Measurements from ENCODE around the gene CARF.

The CARF gene

DNA sequence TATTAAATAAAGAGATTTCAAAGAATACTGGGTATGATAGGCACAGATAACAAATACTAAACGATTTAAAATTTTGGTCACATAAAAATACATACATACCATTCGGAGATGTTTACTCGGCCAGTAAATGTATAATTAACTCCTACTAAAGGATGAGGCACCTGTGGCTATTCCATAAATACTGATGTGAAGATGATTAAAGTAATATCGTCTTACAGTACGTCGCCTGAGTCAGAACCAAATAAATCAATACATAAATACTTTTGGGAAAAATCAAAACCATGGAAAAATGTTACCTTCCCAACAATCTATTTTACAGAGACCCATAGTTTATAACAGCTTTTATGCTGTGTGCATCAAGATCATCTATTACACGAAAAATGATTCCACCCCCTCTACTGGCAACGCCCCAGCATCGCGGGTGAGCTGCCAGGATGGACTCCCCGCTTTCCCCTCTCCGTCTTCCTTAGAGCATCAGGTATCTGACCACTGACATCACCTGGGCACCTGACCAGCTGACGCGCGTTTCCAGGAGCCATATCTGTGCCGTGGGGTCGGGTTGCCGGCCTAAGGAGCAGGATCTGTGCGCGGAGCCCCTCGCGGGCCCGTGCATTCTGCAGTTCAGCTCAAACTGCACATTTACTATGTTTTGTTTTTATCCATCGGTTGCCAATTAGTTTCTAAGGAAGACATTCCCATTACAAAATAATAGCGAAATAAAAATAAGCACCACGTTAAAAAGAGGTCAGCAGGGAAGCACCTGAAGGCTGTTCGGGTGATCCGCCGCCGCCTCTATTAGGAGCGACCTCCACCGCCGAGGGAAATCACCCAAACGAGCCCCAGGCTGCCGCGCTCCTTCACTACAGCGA lies 41.4 kb upstream of the CARF start:
- Histone ChIP-seq H3K27ac (ENCODE audit: extremely low read depth, low read depth, low read length) (peak overlapping the region; percentile 91), H3K36me3 (ENCODE audit: control insufficient read depth in 2 of 2, insufficient read depth in 1 of 2, low read length in 2 of 2) (no peaks in the 10 kb centered on the region; a peak in 1 of 3 replicates), H3K4me1 (ENCODE audit: control insufficient read depth, insufficient read depth, low read length) (no peaks in the 10 kb centered on the region), H3K9me3 (ENCODE audit: control insufficient read depth, insufficient read depth, low read depth, low read length) (no peaks in the 10 kb centered on the region), H3K4me3 (ENCODE audit: low read depth, low read length) (peak overlapping the region; percentile 88)
- POLR2A ChIA-PET = interaction anchor here (1.0 to 1.5 kb wide), 5 partner anchors 10 to 282 kb away, joined by 3 to 7 read pairs (median 4); partner anchors contain the start of genes CARF, NBEAL1 and WDR12
- CTCF ChIA-PET = interaction anchor here (0.5 to 1.3 kb wide), 7 partner anchors 28 to 563 kb away, joined by 3 to 5 read pairs (median 3); no protein-coding TSS in a partner anchor
- TF ChIP-seq, protein P1, sequence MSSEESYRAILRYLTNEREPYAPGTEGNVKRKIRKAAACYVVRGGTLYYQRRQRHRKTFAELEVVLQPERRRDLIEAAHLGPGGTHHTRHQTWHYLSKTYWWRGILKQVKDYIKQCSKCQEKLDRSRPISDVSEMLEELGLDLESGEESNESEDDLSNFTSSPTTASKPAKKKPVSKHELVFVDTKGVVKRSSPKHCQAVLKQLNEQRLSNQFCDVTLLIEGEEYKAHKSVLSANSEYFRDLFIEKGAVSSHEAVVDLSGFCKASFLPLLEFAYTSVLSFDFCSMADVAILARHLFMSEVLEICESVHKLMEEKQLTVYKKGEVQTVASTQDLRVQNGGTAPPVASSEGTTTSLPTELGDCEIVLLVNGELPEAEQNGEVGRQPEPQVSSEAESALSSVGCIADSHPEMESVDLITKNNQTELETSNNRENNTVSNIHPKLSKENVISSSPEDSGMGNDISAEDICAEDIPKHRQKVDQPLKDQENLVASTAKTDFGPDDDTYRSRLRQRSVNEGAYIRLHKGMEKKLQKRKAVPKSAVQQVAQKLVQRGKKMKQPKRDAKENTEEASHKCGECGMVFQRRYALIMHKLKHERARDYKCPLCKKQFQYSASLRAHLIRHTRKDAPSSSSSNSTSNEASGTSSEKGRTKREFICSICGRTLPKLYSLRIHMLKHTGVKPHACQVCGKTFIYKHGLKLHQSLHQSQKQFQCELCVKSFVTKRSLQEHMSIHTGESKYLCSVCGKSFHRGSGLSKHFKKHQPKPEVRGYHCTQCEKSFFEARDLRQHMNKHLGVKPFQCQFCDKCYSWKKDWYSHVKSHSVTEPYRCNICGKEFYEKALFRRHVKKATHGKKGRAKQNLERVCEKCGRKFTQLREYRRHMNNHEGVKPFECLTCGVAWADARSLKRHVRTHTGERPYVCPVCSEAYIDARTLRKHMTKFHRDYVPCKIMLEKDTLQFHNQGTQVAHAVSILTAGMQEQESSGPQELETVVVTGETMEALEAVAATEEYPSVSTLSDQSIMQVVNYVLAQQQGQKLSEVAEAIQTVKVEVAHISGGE (tag by site-specific recombination; conservative IDR thresholded peaks at IDR 0.05; ENCODE audit: low read depth) = no peak
- TF ChIP-seq SCRT2 (tag by site-specific recombination; IDR thresholded peaks at IDR 0.05) = peak; percentile 92
- TF ChIP-seq ZNF677 (tag by site-specific recombination; IDR thresholded peaks at IDR 0.05) = no peak
- peak; percentile 57; the same call in 1 of the 2 replicates for TF ChIP-seq ZNF600 (tag by site-specific recombination; IDR thresholded peaks at IDR 0.05)
- no peak; the same call in 1 of the 2 replicates for TF ChIP-seq ZNF335 (tag by site-specific recombination; conservative IDR thresholded peaks at IDR 0.05)
- TF ChIP-seq ZFP3 (tag by site-specific recombination; IDR thresholded peaks at IDR 0.05; ENCODE audit: low read depth) = no peak
- TF ChIP-seq, protein P2, sequence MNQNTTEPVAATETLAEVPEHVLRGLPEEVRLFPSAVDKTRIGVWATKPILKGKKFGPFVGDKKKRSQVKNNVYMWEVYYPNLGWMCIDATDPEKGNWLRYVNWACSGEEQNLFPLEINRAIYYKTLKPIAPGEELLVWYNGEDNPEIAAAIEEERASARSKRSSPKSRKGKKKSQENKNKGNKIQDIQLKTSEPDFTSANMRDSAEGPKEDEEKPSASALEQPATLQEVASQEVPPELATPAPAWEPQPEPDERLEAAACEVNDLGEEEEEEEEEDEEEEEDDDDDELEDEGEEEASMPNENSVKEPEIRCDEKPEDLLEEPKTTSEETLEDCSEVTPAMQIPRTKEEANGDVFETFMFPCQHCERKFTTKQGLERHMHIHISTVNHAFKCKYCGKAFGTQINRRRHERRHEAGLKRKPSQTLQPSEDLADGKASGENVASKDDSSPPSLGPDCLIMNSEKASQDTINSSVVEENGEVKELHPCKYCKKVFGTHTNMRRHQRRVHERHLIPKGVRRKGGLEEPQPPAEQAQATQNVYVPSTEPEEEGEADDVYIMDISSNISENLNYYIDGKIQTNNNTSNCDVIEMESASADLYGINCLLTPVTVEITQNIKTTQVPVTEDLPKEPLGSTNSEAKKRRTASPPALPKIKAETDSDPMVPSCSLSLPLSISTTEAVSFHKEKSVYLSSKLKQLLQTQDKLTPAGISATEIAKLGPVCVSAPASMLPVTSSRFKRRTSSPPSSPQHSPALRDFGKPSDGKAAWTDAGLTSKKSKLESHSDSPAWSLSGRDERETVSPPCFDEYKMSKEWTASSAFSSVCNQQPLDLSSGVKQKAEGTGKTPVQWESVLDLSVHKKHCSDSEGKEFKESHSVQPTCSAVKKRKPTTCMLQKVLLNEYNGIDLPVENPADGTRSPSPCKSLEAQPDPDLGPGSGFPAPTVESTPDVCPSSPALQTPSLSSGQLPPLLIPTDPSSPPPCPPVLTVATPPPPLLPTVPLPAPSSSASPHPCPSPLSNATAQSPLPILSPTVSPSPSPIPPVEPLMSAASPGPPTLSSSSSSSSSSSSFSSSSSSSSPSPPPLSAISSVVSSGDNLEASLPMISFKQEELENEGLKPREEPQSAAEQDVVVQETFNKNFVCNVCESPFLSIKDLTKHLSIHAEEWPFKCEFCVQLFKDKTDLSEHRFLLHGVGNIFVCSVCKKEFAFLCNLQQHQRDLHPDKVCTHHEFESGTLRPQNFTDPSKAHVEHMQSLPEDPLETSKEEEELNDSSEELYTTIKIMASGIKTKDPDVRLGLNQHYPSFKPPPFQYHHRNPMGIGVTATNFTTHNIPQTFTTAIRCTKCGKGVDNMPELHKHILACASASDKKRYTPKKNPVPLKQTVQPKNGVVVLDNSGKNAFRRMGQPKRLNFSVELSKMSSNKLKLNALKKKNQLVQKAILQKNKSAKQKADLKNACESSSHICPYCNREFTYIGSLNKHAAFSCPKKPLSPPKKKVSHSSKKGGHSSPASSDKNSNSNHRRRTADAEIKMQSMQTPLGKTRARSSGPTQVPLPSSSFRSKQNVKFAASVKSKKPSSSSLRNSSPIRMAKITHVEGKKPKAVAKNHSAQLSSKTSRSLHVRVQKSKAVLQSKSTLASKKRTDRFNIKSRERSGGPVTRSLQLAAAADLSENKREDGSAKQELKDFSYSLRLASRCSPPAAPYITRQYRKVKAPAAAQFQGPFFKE (tag by site-specific recombination; IDR thresholded peaks at IDR 0.05; ENCODE audit: borderline replicate concordance) = no peak
- TF ChIP-seq OSR2 (tag by site-specific recombination; IDR thresholded peaks at IDR 0.05) = no peak
- TF ChIP-seq, protein P3, sequence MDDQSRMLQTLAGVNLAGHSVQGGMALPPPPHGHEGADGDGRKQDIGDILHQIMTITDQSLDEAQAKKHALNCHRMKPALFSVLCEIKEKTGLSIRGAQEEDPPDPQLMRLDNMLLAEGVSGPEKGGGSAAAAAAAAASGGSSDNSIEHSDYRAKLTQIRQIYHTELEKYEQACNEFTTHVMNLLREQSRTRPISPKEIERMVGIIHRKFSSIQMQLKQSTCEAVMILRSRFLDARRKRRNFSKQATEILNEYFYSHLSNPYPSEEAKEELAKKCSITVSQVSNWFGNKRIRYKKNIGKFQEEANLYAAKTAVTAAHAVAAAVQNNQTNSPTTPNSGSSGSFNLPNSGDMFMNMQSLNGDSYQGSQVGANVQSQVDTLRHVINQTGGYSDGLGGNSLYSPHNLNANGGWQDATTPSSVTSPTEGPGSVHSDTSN (CRISPR knock-in tag; IDR thresholded peaks at IDR 0.05) = no peak
- TF ChIP-seq ZNF560 (tag by site-specific recombination; IDR thresholded peaks at IDR 0.05; ENCODE audit: borderline replicate concordance) = no peak
- TF ChIP-seq ZNF529 (tag by site-specific recombination; IDR thresholded peaks at IDR 0.05; ENCODE audit: insufficient replicate concordance) = no peak
- TF ChIP-seq ZNF670 (tag by site-specific recombination; IDR thresholded peaks at IDR 0.05; ENCODE audit: low read depth) = no peak
- TF ChIP-seq, protein P4, sequence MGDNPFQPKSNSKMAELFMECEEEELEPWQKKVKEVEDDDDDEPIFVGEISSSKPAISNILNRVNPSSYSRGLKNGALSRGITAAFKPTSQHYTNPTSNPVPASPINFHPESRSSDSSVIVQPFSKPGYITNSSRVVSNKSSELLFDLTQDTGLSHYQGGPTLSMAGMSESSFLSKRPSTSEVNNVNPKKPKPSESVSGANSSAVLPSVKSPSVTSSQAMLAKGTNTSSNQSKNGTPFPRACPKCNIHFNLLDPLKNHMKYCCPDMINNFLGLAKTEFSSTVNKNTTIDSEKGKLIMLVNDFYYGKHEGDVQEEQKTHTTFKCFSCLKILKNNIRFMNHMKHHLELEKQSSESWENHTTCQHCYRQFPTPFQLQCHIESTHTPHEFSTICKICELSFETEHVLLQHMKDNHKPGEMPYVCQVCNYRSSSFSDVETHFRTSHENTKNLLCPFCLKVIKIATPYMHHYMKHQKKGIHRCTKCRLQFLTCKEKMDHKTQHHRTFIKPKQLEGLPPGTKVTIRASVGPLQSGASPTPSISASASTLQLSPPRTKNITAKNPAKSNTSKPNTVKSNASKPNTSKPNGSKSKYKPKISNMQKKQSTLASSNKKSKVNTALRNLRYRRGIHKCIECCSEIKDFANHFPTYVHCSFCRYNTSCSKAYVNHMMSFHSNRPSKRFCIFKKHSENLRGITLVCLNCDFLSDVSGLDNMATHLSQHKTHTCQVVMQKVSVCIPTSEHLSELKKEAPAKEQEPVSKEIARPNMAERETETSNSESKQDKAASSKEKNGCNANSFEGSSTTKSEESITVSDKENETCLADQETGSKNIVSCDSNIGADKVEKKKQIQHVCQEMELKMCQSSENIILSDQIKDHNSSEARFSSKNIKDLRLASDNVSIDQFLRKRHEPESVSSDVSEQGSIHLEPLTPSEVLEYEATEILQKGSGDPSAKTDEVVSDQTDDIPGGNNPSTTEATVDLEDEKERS (tag by site-specific recombination; IDR thresholded peaks at IDR 0.05) = no peak
- TF ChIP-seq, protein P5, sequence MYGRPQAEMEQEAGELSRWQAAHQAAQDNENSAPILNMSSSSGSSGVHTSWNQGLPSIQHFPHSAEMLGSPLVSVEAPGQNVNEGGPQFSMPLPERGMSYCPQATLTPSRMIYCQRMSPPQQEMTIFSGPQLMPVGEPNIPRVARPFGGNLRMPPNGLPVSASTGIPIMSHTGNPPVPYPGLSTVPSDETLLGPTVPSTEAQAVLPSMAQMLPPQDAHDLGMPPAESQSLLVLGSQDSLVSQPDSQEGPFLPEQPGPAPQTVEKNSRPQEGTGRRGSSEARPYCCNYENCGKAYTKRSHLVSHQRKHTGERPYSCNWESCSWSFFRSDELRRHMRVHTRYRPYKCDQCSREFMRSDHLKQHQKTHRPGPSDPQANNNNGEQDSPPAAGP (tag by site-specific recombination; IDR thresholded peaks at IDR 0.05) = no peak
- TF ChIP-seq, protein P6, sequence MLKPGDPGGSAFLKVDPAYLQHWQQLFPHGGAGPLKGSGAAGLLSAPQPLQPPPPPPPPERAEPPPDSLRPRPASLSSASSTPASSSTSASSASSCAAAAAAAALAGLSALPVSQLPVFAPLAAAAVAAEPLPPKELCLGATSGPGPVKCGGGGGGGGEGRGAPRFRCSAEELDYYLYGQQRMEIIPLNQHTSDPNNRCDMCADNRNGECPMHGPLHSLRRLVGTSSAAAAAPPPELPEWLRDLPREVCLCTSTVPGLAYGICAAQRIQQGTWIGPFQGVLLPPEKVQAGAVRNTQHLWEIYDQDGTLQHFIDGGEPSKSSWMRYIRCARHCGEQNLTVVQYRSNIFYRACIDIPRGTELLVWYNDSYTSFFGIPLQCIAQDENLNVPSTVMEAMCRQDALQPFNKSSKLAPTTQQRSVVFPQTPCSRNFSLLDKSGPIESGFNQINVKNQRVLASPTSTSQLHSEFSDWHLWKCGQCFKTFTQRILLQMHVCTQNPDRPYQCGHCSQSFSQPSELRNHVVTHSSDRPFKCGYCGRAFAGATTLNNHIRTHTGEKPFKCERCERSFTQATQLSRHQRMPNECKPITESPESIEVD (tag by site-specific recombination; IDR thresholded peaks at IDR 0.05) = peak; percentile 61
- no peak for TF ChIP-seq ZFHX2 (tag by site-specific recombination; conservative IDR thresholded peaks at IDR 0.05)
- no peak for TF ChIP-seq BCL11B (tag by site-specific recombination; IDR thresholded peaks at IDR 0.05; ENCODE audit: low read depth)

All from HEK293 (cell line).